H1 (cell line): Measurements from ENCODE around the gene IFNGR1. TPM values are rescaled to one million over a fixed set of nuclear protein-coding genes. Genes with fewer than 3 reads are reported as not detected.

ENCODE experiments used
- CTCF ChIA-PET: fragments of 300-600 bp; sonication (Branson Sonifier 250); formaldehyde crosslinking; loops from one replicate; lab custom pipeline; 2021; ENCODE audit not compliant: partially characterized antibody; lab: Charles Lee
- POLR2A ChIA-PET: fragments of 300-600 bp; sonication (Branson Sonifier 250); formaldehyde crosslinking; loops from one replicate; lab custom pipeline; 2021; ENCODE audit warnings: inconsistent platforms; ENCODE audit not compliant: partially characterized antibody; lab: Charles Lee
- DNase-seq, 2 experiments: peaks; one replicate each; pipeline versions ENCODE4 v3.0.0 to v3.0.0-alpha.2; 2010 to 2022; ENCODE audit warnings: low spot score in 2 of 2, low read depth in 1 of 2, mixed read lengths in 1 of 2
- FAIRE-seq: peaks from 2 replicates; lab custom pipeline; 2011; peaks lifted over from hg19 to GRCh38; lab: Jason Lieb, UNC
- H2AFZ ChIP-seq: 2 replicates; pipeline ENCODE4 v1.8.1; 2012; ENCODE audit warnings: low read length, inconsistent platforms
- H2AK5ac ChIP-seq: 2 replicates; pipeline ENCODE4 v1.6.1; 2013; ENCODE audit warnings: low read depth, low read length
- H2BK120ac ChIP-seq: replicated peaks from 2 replicates; pipeline ENCODE3; 2013; ENCODE audit warnings: low read depth, low read length, inconsistent platforms
- H2BK12ac ChIP-seq: 2 replicates; pipeline ENCODE4 v1.6.1; 2013; ENCODE audit warnings: low read depth, low read length
- H2BK15ac ChIP-seq: 2 replicates; pipeline ENCODE4 v1.6.1; 2013; ENCODE audit warnings: low read length
- H2BK20ac ChIP-seq: 2 replicates; pipeline ENCODE4 v1.6.1; 2013; ENCODE audit warnings: low read length
- H2BK5ac ChIP-seq: 2 replicates; pipeline ENCODE4 v1.6.1; 2013; ENCODE audit warnings: low read depth, low read length
- H3K14ac ChIP-seq: 2 replicates; pipeline ENCODE4 v1.6.1; 2013; ENCODE audit warnings: inconsistent platforms; ENCODE audit not compliant: insufficient read length
- H3K18ac ChIP-seq: 2 replicates; pipeline ENCODE4 v1.6.1; 2013; ENCODE audit warnings: low read length; ENCODE audit errors: extremely low read depth
- H3K23ac ChIP-seq: 2 replicates; pipeline ENCODE4 v1.6.1; 2013; ENCODE audit warnings: inconsistent platforms; ENCODE audit not compliant: insufficient read length
- H3K23me2 ChIP-seq: 2 replicates; pipeline ENCODE4 v1.6.1; 2013; ENCODE audit warnings: low read depth, low read length
- H3K27ac ChIP-seq: 2 replicates; pipeline ENCODE4 v1.6.1; 2011; ENCODE audit warnings: low read depth, low read length, inconsistent platforms
- H3K27me3 ChIP-seq, 4 experiments: replicated peaks in 1 of 4; 1 replicate in 1 of 4; 2 replicates in 3 of 4; pipeline versions ENCODE4 v1.6.1 to v1.8.1; 2011 to 2013; ENCODE audit warnings: low read length in 3 of 4, mild to moderate bottlenecking in 3 of 4, inconsistent platforms in 2 of 4, mixed read lengths in 2 of 4, moderate library complexity in 1 of 4; ENCODE audit not compliant: control insufficient read depth in 3 of 4, insufficient read depth in 3 of 4; ENCODE audit errors: extremely low read depth in 1 of 4
- H3K36me3 ChIP-seq, 4 experiments: 2 replicates each; pipeline versions ENCODE4 v1.6.1 to v1.8.1; 2011 to 2013; ENCODE audit warnings: mild to moderate bottlenecking in 4 of 4, low read length in 3 of 4, moderate library complexity in 2 of 4, control low read depth in 1 of 4, inconsistent platforms in 1 of 4; ENCODE audit not compliant: insufficient read depth in 4 of 4, control insufficient read depth in 2 of 4
- H3K4ac ChIP-seq: replicated peaks from 2 replicates; pipeline ENCODE3; 2013; ENCODE audit warnings: low read length, low read depth, mixed read lengths, inconsistent platforms; ENCODE audit not compliant: insufficient read length
- H3K4me1 ChIP-seq, 4 experiments: replicated peaks in 1 of 4; 1 replicate in 1 of 4; 2 replicates in 3 of 4; pipeline versions ENCODE4 v1.6.1 to v1.8.1; 2011 to 2013; ENCODE audit warnings: low read length in 3 of 4, inconsistent platforms in 2 of 4, mixed read lengths in 1 of 4; ENCODE audit not compliant: insufficient read depth in 4 of 4, control insufficient read depth in 3 of 4
- H3K4me2 ChIP-seq, 2 experiments: 2 replicates each; pipeline versions ENCODE4 v1.6.1 to v1.8.1; 2011 to 2013; ENCODE audit warnings: low read depth in 2 of 2, low read length in 2 of 2, control low read depth in 1 of 2, inconsistent platforms in 1 of 2, mild to moderate bottlenecking in 1 of 2; ENCODE audit not compliant: insufficient read depth in 1 of 2
- H3K4me3 ChIP-seq, 4 experiments: fragments of 200-600, 300-600 bp in 1 of 4; sonication (generic), shearing (Covaris generic), sonication (Bioruptor Twin) in 1 of 4; 2 replicates each; pipeline versions ENCODE4 v1.5.1 to v1.8.1; 2011 to 2016; ENCODE audit warnings: low read length in 4 of 4, low read depth in 3 of 4, control low read depth in 2 of 4, inconsistent platforms in 2 of 4, mild to moderate bottlenecking in 2 of 4, mixed read lengths in 1 of 4, moderate library complexity in 1 of 4; ENCODE audit not compliant: insufficient read depth in 2 of 4; ENCODE audit errors: extremely low read depth in 1 of 4
- H3K56ac ChIP-seq: replicated peaks from 2 replicates; pipeline ENCODE3; 2013; ENCODE audit warnings: low read depth, mild to moderate bottlenecking, mixed read lengths, low read length, inconsistent platforms; ENCODE audit not compliant: insufficient read length
- H3K79me1 ChIP-seq: 2 replicates; pipeline ENCODE4 v1.6.1; 2013; ENCODE audit warnings: low read depth, low read length, control low read depth
- H3K79me2 ChIP-seq, 2 experiments: 2 replicates each; pipeline versions ENCODE4 v1.6.1 to v1.8.1; 2012 to 2013; ENCODE audit warnings: low read length in 2 of 2, mild to moderate bottlenecking in 2 of 2, inconsistent platforms in 1 of 2; ENCODE audit not compliant: insufficient read depth in 2 of 2, control insufficient read depth in 1 of 2
- H3K9ac ChIP-seq, 4 experiments: replicated peaks in 1 of 4; 1 replicate in 1 of 4; 2 replicates in 3 of 4; pipeline versions ENCODE4 v1.6.1 to v1.8.1; 2011 to 2013; ENCODE audit warnings: low read depth in 3 of 4, low read length in 3 of 4, control low read depth in 2 of 4, mild to moderate bottlenecking in 2 of 4, moderate library complexity in 2 of 4, inconsistent platforms in 1 of 4; ENCODE audit errors: extremely low read depth in 1 of 4
- H3K9me3 ChIP-seq, 2 experiments: 2 replicates each; pipeline versions ENCODE4 v1.6.1 to v1.8.1; 2012 to 2013; ENCODE audit warnings: mild to moderate bottlenecking in 2 of 2, moderate library complexity in 2 of 2, control low read depth in 1 of 2, inconsistent platforms in 1 of 2, low read depth in 1 of 2, low read length in 1 of 2, mixed read lengths in 1 of 2; ENCODE audit not compliant: insufficient read depth in 2 of 2
- H4K20me1 ChIP-seq, 2 experiments: replicated peaks in 1 of 2; 2 replicates each; pipeline versions ENCODE3 to v1.8.1; 2011 to 2013; ENCODE audit warnings: inconsistent platforms in 2 of 2, low read length in 2 of 2, mild to moderate bottlenecking in 1 of 2; ENCODE audit not compliant: insufficient read depth in 2 of 2, control insufficient read depth in 1 of 2
- H4K5ac ChIP-seq: 2 replicates; pipeline ENCODE4 v1.6.1; 2013; ENCODE audit warnings: low read length, low read depth, mixed read lengths, inconsistent platforms; ENCODE audit not compliant: insufficient read length
- H4K8ac ChIP-seq: 2 replicates; pipeline ENCODE4 v1.8.0; 2013; ENCODE audit warnings: mild to moderate bottlenecking, moderate library complexity, low read length, inconsistent platforms; ENCODE audit not compliant: insufficient read depth; ENCODE audit errors: extremely low read depth
- H4K91ac ChIP-seq: replicated peaks from 2 replicates; pipeline ENCODE3; 2013; ENCODE audit warnings: low read length, mixed read lengths, inconsistent platforms; ENCODE audit not compliant: insufficient read length
- EP300 ChIP-seq, 2 experiments: IDR thresholded peaks; 1 replicate in 1 of 2; 2 replicates in 1 of 2; pipeline ENCODE4 v1.6.1; 2011 to 2012; ENCODE audit warnings: low read depth in 2 of 2, low read length in 2 of 2, mild to moderate bottlenecking in 2 of 2, borderline replicate concordance in 1 of 2, inconsistent platforms in 1 of 2, moderate library complexity in 1 of 2
- GABPA ChIP-seq: IDR thresholded peaks from 2 replicates; pipeline ENCODE4 v1.6.1; 2011; ENCODE audit warnings: mild to moderate bottlenecking, low read length, moderate library complexity, borderline replicate concordance; ENCODE audit not compliant: insufficient read depth
- JUND ChIP-seq: IDR thresholded peaks from 2 replicates; pipeline ENCODE4 v1.6.1; 2011; ENCODE audit warnings: mild to moderate bottlenecking, improper control_type of control experiment, low read length
- KDM5A ChIP-seq: fragments of 200-600 bp; IDR thresholded peaks from 2 replicates; pipeline ENCODE4 v1.7.1; 2012; ENCODE audit warnings: mild to moderate bottlenecking, low read length, inconsistent platforms, mixed read lengths
- NANOG ChIP-seq: IDR thresholded peaks from 2 replicates; pipeline ENCODE4 v1.6.1; 2011; ENCODE audit warnings: low read length, low read depth, mild to moderate bottlenecking, inconsistent platforms; ENCODE audit not compliant: insufficient read depth, poor library complexity, severe bottlenecking
- POLR2A ChIP-seq, 2 experiments: IDR thresholded peaks; 1 replicate in 1 of 2; 2 replicates in 1 of 2; pipeline ENCODE4 v1.6.1; 2011; ENCODE audit warnings: low read depth in 2 of 2, low read length in 2 of 2, mild to moderate bottlenecking in 2 of 2; ENCODE audit errors: control extremely low read depth in 1 of 2
- POLR2AphosphoS5 ChIP-seq: IDR thresholded peaks from 2 replicates; pipeline ENCODE4 v1.6.1; 2011; ENCODE audit warnings: low read depth, low read length
- RAD21 ChIP-seq, 2 experiments: IDR thresholded peaks in 1 of 2; conservative IDR thresholded peaks in 1 of 2; 2 replicates each; pipeline ENCODE4 v1.6.1; 2011; ENCODE audit warnings: low read depth in 2 of 2, low read length in 2 of 2, improper control_type of control experiment in 1 of 2, inconsistent platforms in 1 of 2, mild to moderate bottlenecking in 1 of 2, moderate library complexity in 1 of 2
- RBBP5 ChIP-seq: IDR thresholded peaks from 2 replicates; pipeline ENCODE4 v1.7.1; 2012; ENCODE audit warnings: low read depth, mild to moderate bottlenecking, inconsistent platforms, low read length, moderate library complexity, borderline replicate concordance
- TEAD4 ChIP-seq: IDR thresholded peaks from 2 replicates; pipeline ENCODE4 v1.6.1; 2012; ENCODE audit warnings: low read depth, low read length, inconsistent platforms, mixed read lengths
- polyA plus RNA-seq, 7 experiments: library from polyadenylated mRNA; depleted of rRNA in 3 of 7; stranded (reverse) in 5 of 7; unstranded in 2 of 7; fragments of >200 nt in 5 of 7; fragments of 200-250 nt in 2 of 7; gene quantifications; 1 replicate in 5 of 7; 2 replicates in 1 of 7; 4 replicates in 1 of 7; pipeline versions ENCODE4 v1.2.1 to v1.2.3, GENCODE V29; 2011 to 2013; ENCODE audit warnings: missing spikeins in 2 of 7, mixed read lengths in 2 of 7
- total RNA-seq: library from RNA; stranded (reverse); fragmentation: NEBNext Ultra II Directional; extraction: Animal tissue kit (Norgen Biotek cat#: 25700); gene quantifications from 2 replicates; pipeline ENCODE4 v1.2.1, GENCODE V29; 2021

The IFNGR1 gene
- total and polyA plus RNA-seq, 2 of the 8 experiments (the other 6 are each of a cell fraction or from before 2014, with no cell fraction given), result 9.7 to 20.9 TPM

- POLR2A ChIA-PET, result no interaction called here
- no peak overlapping the region for H3K9ac ChIP-seq
- peaks cover 3 to 11% of the 10 kb centered on the region in 2 experiments; a peak in 1 of 4 replicates for H3K9me3 ChIP-seq
- no peak for FAIRE-seq
- no peaks in the 10 kb centered on the region; a peak in 1 of 7 replicates for H3K27me3 ChIP-seq
- no peak overlapping the region for H3K18ac ChIP-seq
- no peak overlapping the region for H2AK5ac ChIP-seq
- H3K56ac ChIP-seq, result no peak overlapping the region
- H2AFZ ChIP-seq, result no peak overlapping the region
- no peak overlapping the region for H3K27ac ChIP-seq
- no peaks in the 10 kb centered on the region for H3K79me2 ChIP-seq
- no peaks in the 10 kb centered on the region for H3K36me3 ChIP-seq
- H3K79me1 ChIP-seq, result no peaks in the 10 kb centered on the region
- no peak for TF ChIP-seq GABPA
- no peak for TF ChIP-seq NANOG
- no peak for TF ChIP-seq RAD21 (IDR thresholded peaks at IDR 0.05 in 1 of 2, conservative IDR thresholded peaks at IDR 0.05 in 1 of 2; ENCODE audit: low read depth in 2 of 2, low read length in 2 of 2)
- no peak for TF ChIP-seq POLR2AphosphoS5
- no peak for TF ChIP-seq TEAD4
- TF ChIP-seq EP300 (IDR thresholded peaks at IDR 0.05; ENCODE audit: borderline replicate concordance in 1 of 2, low read depth in 2 of 2, low read length in 2 of 2), result no peak
- TF ChIP-seq POLR2A (IDR thresholded peaks at IDR 0.05; ENCODE audit: control extremely low read depth in 1 of 2, low read depth in 2 of 2, low read length in 2 of 2), result no peak
- no peak for TF ChIP-seq JUND
- no peak for TF ChIP-seq RBBP5
- no peak for TF ChIP-seq KDM5A
- H4K20me1 ChIP-seq, result no peaks in the 10 kb centered on the region
- H3K23me2 ChIP-seq, result no peaks in the 10 kb centered on the region
- H2BK15ac ChIP-seq, result no peak overlapping the region
- H3K23ac ChIP-seq, result no peak overlapping the region
- H4K91ac ChIP-seq, result no peak overlapping the region
- no peak overlapping the region for H3K4ac ChIP-seq
- H2BK5ac ChIP-seq, result no peak overlapping the region
- no peak for DNase-seq
- no peak overlapping the region for H2BK20ac ChIP-seq
- no peak overlapping the region for H4K8ac ChIP-seq
- CTCF ChIA-PET, result interaction anchor here (0.6 kb wide), 1 partner anchor 212 kb away, joined by 4 read pairs; no protein-coding TSS in a partner anchor
- H3K4me3 ChIP-seq, result no peak overlapping the region
- H4K5ac ChIP-seq, result no peak overlapping the region
- no peaks in the 10 kb centered on the region for H3K4me1 ChIP-seq
- H3K14ac ChIP-seq, result no peak overlapping the region
- no peak overlapping the region for H2BK12ac ChIP-seq
- no peak overlapping the region for H3K4me2 ChIP-seq
- no peak overlapping the region for H2BK120ac ChIP-seq
Measured at GRCh38 chr6:137259349-137259748, 40.2 kb upstream of the IFNGR1 start.
